NT2/D1 (cell line): ENCODE measurements around the gene PALLD.

ENCODE experiments used
- DNase-seq: peaks from one replicate; pipeline ENCODE4 v3.0.0-alpha.2; 2011; ENCODE audit warnings: low read depth, low spot score
- H3K27me3 ChIP-seq: 2 replicates; pipeline ENCODE4 v1.6.0; 2011; ENCODE audit warnings: mild to moderate bottlenecking; ENCODE audit not compliant: insufficient read length, insufficient read depth
- H3K36me3 ChIP-seq: 2 replicates; pipeline ENCODE4 v1.6.1; 2011; ENCODE audit warnings: mild to moderate bottlenecking, low read length, mixed read lengths; ENCODE audit not compliant: insufficient read depth, insufficient read length
- H3K4me1 ChIP-seq: 2 replicates; pipeline ENCODE4 v1.5.1; 2011; ENCODE audit not compliant: insufficient read depth, insufficient read length
- H3K4me3 ChIP-seq: 2 replicates; pipeline ENCODE4 v1.5.1; 2011; ENCODE audit warnings: low read depth; ENCODE audit not compliant: insufficient read length
- H3K9ac ChIP-seq: 2 replicates; pipeline ENCODE4 v1.6.0; 2011; ENCODE audit warnings: low read depth; ENCODE audit not compliant: insufficient read length
- H3K9me3 ChIP-seq: 2 replicates; pipeline ENCODE4 v1.5.1; 2011; ENCODE audit warnings: mild to moderate bottlenecking, low read length; ENCODE audit not compliant: insufficient read depth
- SUZ12 ChIP-seq: IDR thresholded peaks from 2 replicates; pipeline ENCODE4 v1.6.1; 2011; ENCODE audit not compliant: insufficient read length, insufficient read depth; ENCODE audit errors: extremely low read depth
- YY1 ChIP-seq: IDR thresholded peaks from 2 replicates; pipeline ENCODE4 v1.6.1; 2011; ENCODE audit not compliant: insufficient read length, insufficient read depth
- ZNF274 ChIP-seq: IDR thresholded peaks from 2 replicates; pipeline ENCODE4 v1.6.1; 2011; ENCODE audit warnings: mild to moderate bottlenecking, low read depth, low read length

The PALLD gene

GRCh38 chr4:168857546-168858314 lies 360.9 kb downstream of the PALLD start:
- Histone ChIP-seq H3K4me1 (no peaks in the 10 kb centered on the region), H3K27me3 (no peaks in the 10 kb centered on the region), H3K36me3 (peaks cover 45% of the 10 kb centered on the region), H3K9ac (no peak overlapping the region), H3K4me3 (no peak overlapping the region), H3K9me3 (no peaks in the 10 kb centered on the region)
- DNase-seq, result no peak
- no peak for TF ChIP-seq ZNF274

GRCh38 chr4:168859100-168859499 lies 362.2 kb downstream of the PALLD start:
- Histone ChIP-seq H3K4me1 (no peaks in the 10 kb centered on the region), H3K9me3 (no peaks in the 10 kb centered on the region), H3K4me3 (no peak overlapping the region), H3K36me3 (peaks cover 42% of the 10 kb centered on the region), H3K9ac (no peak overlapping the region), H3K27me3 (no peaks in the 10 kb centered on the region)
- no peak for DNase-seq
- no peak for TF ChIP-seq ZNF274
- TF ChIP-seq SUZ12, result no peak
- TF ChIP-seq YY1, result no peak

DNA sequence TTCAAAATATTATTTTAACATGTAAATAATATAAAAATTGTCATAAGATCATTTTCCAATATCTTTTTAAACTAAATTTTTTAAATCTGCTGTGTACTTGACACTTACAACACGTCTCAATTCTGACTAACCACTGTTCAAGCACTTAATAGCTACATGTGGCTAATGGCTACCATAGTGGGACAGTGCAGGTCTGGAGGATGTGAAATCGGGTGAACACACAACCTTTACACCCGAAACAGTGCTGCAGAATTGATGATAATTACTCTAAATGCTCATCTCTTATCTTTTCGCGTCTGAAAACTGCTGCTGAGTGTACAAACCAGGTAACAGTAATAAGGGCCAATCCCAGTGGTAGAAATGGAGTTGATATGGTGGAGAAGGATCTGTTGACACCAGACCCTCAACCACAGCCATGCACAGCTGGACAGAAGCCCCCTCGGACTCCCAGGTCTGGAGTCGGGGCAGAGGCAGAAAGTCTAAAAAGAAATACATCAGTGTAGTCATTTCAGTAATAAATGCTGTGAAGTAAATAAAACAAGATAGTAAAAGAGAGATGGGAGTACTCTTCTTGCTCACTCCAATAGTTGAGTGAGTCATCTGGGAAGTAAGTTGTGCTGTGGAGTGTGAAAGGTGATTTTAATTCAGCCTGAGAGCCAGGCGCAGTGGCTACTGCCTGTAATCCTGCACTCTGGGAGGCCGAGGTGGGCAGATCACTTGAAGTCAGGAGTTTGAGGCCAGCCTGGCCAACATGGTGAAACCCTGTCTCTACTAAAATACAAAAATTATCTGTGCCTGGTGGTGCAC lies 363.2 kb downstream of the PALLD start:
- Histone ChIP-seq H3K9ac (no peak overlapping the region), H3K9me3 (no peaks in the 10 kb centered on the region), H3K36me3 (peaks cover 37% of the 10 kb centered on the region), H3K4me1 (no peaks in the 10 kb centered on the region), H3K4me3 (no peak overlapping the region), H3K27me3 (no peaks in the 10 kb centered on the region)
- TF ChIP-seq ZNF274, result no peak
- TF ChIP-seq SUZ12, result no peak
- TF ChIP-seq YY1, result no peak
- DNase-seq, result no peak

GRCh38 chr4:168860827-168861226 lies 364.0 kb downstream of the PALLD start:
- no peak for DNase-seq
- Histone ChIP-seq H3K9me3 (no peaks in the 10 kb centered on the region), H3K9ac (no peak overlapping the region), H3K27me3 (no peaks in the 10 kb centered on the region), H3K4me3 (no peak overlapping the region), H3K36me3 (peaks cover 33% of the 10 kb centered on the region), H3K4me1 (no peaks in the 10 kb centered on the region)
- TF ChIP-seq YY1 (no peak), ZNF274 (no peak), SUZ12 (no peak)

DNA sequence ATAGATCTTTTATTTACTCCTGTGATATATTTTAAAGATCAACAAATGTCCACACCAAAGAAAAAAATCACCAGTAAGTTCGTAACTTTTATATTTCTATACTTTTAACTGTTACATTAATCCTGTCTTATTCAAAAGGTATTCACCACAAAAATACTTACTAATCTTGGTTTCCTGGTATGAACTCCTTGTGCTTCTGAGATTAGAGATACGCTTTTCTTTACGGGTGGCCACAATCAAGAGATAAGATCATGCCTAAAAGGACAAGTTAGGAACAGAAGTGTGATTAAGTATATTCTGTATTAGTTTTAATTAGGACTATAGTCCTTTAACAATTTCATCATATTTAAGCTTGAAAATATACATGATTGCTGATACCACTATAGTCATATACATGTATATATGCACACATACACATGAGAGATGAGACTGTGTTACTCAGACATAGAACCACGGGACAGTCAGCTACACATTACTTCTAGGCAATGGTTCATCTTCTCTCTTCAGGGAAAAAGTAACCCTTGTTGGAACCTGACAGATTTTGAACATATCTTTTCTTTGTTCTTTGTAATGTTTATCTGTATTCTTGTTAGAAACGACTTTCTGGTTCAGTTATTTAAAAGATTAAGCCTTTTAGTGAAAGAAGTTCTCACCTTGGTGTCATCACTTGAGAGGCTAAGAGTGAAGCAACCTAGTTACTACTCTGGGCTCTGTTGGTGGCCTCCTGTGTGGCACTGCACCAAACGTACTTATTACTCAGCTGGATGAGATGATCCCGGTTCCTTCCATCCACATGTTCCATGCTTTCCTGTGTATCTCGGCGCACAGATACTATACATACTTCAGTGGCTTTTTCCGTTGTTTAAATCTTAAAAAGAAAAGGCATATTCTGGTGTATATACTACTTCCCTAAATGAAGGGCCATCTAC lies 367.1 kb downstream of the PALLD start:
- H3K4me1 ChIP-seq, result no peaks in the 10 kb centered on the region
- H3K4me3 ChIP-seq, result no peak overlapping the region
- H3K36me3 ChIP-seq, result peaks cover 36% of the 10 kb centered on the region
- no peak overlapping the region for H3K9ac ChIP-seq
- no peaks in the 10 kb centered on the region for H3K27me3 ChIP-seq
- TF ChIP-seq YY1 (no peak), ZNF274 (no peak), SUZ12 (no peak)
- H3K9me3 ChIP-seq, result no peaks in the 10 kb centered on the region
- no peak for DNase-seq

- no peak for TF ChIP-seq ZNF274
- TF ChIP-seq YY1, result no peak
- TF ChIP-seq SUZ12, result no peak
- H3K36me3 ChIP-seq, result peaks cover 30% of the 10 kb centered on the region
- DNase-seq, result peak; percentile 22
- no peak overlapping the region for H3K9ac ChIP-seq
- H3K4me1 ChIP-seq, result no peaks in the 10 kb centered on the region
- no peak overlapping the region for H3K4me3 ChIP-seq
- H3K27me3 ChIP-seq, result no peaks in the 10 kb centered on the region
- no peaks in the 10 kb centered on the region for H3K9me3 ChIP-seq
Observed at GRCh38 chr4:168864821-168865541, 368.1 kb downstream of the PALLD start.
